Testis (tissue), 3 donors: ENCODE results near the gene ENPP6. TPM values are rescaled to one million over a fixed set of nuclear protein-coding genes. Genes with fewer than 3 reads are reported as not detected.
"Not testable (repeated sequence)": the region's sequence is repeated elsewhere in the genome, so short reads cannot be mapped to it uniquely, and the experiment has no call there.

ENCODE experiments used
- DNase-seq: peaks from one replicate; pipeline ENCODE4 v3.0.0-alpha.2; 2019
- H3K27ac ChIP-seq, 2 donors: fragments of 200-600 bp; sonication (generic); one replicate each; pipeline ENCODE4 v1.5.1; 2019
- H3K27me3 ChIP-seq: fragments of 200-600 bp; sonication (generic); one replicate; pipeline ENCODE4 v1.5.1; 2019
- H3K36me3 ChIP-seq: fragments of 200-600 bp; sonication (generic); one replicate; pipeline ENCODE4 v1.5.1; 2017; ENCODE audit warnings: low read depth; ENCODE audit errors: missing control alignments
- H3K4me1 ChIP-seq: fragments of 200-600 bp; sonication (generic); one replicate; pipeline ENCODE4 v1.5.1; 2019
- H3K4me3 ChIP-seq, 2 donors: fragments of 200-600 bp; sonication (generic); one replicate each; pipeline ENCODE4 v1.5.1; 2017 to 2019
- H3K9me3 ChIP-seq: fragments of 200-600 bp; sonication (generic); one replicate; pipeline ENCODE4 v1.5.1; 2017
- CTCF ChIP-seq, 3 experiments: fragments of 450-650 bp in 2 of 3; fragments of 200-600 bp in 1 of 3; sonication (generic) in 1 of 3; IDR thresholded peaks; one replicate each; pipeline ENCODE4 v1.5.1; 2016 to 2019; ENCODE audit warnings: antibody characterized with exemption in 3 of 3, mild to moderate bottlenecking in 2 of 3, moderate library complexity in 1 of 3
- POLR2A ChIP-seq: fragments of 450-650 bp; IDR thresholded peaks from one replicate; pipeline ENCODE4 v1.6.1; 2017; ENCODE audit warnings: antibody characterized with exemption, mild to moderate bottlenecking, moderate library complexity
- WGBS, 2 donors: methylation state at CpG; one replicate each; pipeline ENCODE4 v1.1.5; 2018; 5-methylcytosine and 5-hydroxymethylcytosine counted together
- intact Hi-C: fragments of 100-400 bp; cut with DNase I; formaldehyde crosslinking; loops from one replicate; pipeline ENCODE4 v1.15.1; 2023; ENCODE audit warnings: low total_unique reads
- polyA plus RNA-seq: library from polyadenylated mRNA; stranded (reverse); fragments of 350-450 nt; fragmentation: Illumina TruSeq; extraction: RNeasy Lipid Tissue Mini Kit (QIAGEN cat#74804); gene quantifications from one replicate; pipeline ENCODE4 v1.2.3, GENCODE V29; 2014; ENCODE audit warnings: low read depth, low replicate concordance; ENCODE audit not compliant: insufficient read depth
- total RNA-seq, 2 donors: library from RNA; depleted of rRNA; stranded (reverse); fragments of >200 nt; gene quantifications; one replicate each; pipeline ENCODE4 v1.2.3, GENCODE V29; 2016

The ENPP6 gene
- total and polyA plus RNA-seq, 3 donors from 2014 or later, result 2.0 to 4.9 (median 3.5) TPM

DNA sequence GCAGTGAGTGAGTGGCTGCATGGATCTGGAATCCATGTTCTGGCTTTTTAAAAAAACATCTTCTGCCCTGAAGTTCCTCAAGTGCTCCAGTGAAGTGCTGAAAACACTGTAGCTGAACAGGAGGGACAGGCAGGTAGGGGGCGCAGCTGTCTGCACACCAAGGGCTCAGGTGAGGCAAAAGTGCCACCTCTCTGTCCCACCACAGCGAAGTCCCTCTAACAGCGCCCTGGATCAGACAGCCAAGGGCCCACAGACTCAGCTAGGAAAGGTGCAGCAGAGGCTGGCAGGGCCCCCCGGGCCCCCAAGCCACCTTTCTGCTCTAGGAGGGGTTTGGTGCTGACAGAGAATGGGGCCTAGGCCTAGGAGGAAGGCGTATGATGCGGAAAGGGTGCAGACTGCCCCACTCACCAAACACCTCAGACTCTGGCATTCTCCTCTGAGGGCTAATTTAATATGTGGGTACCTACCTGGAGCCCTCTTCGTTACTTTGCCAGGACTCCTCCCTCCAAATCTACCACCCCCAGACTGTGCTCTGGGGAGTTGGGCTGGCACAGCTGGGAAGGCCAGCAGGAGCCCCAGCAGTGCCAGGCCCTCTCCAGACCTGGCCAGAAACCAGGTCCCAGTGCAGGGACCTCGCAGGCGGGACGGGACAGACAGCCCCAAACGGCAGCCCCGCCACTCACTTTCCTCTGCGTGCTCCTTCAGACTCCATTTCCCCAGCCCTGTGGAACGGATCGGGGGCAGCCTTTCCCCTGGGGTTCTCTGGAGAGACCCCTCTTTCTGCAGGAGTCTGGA lies 73.7 kb downstream of the ENPP6 start:
- no peak for DNase-seq
- H3K36me3 ChIP-seq, result no peaks in the 10 kb centered on the region
- TF ChIP-seq POLR2A (no peak), CTCF (IDR thresholded peaks at IDR 0.05) (no peak)
- intact Hi-C loops, result no loop called here
- WGBS, 2 donors, result 87 to 91% methylated on average over 12 to 15 of the region's 15 CpGs
- H3K4me1 ChIP-seq, result no peaks in the 10 kb centered on the region
- H3K27ac ChIP-seq, result no peak overlapping the region
- H3K9me3 ChIP-seq, result no peaks in the 10 kb centered on the region
- H3K27me3 ChIP-seq, result no peaks in the 10 kb centered on the region
- no peak overlapping the region for H3K4me3 ChIP-seq

DNA sequence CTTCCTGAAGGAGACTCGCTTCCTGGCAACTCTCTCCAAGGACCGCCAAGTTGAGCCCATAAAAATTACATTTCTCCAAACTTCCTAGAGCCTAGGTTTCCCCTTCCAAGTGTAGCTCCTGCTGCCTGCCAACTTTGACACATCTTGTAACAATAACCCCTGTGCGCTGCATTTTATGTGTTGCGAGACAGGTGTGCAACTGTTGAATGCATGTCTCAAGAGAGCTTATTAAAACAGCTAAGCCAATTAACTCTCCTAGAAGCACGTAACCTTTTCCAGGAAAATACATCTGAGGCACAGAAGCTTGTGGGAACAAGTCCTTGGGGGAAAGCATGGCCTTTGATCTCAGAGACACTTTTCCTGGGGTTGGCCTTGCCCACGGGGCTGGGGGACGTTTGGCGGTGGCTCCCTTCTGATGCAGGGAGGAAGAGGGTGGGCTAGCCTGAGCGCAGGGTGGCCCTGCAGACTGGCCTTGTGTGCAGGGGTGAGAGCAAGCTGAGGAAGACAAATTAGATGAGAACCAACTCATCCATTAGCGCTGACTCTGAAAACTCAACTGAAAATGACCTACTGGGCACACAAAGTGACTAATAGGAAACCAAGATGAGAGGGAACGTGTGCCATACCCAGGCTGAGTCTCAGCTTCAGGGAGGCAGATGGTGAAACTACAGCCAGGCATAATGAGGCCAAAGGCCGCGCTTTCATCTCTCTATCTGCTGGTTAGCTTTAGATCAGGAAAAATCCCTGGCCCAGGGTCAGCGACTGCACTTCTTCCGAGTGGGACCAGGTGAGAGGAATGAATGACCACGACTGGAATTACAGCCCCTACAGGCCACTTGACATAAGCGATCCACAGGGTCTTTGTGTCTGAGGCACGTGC lies 75.3 kb downstream of the ENPP6 start:
- 82 to 88% methylated on average over 18 of the region's 18 CpGs for WGBS, 2 donors
- Histone ChIP-seq H3K4me1 (no peaks in the 10 kb centered on the region), H3K4me3 (no peak overlapping the region), H3K36me3 (no peaks in the 10 kb centered on the region), H3K9me3 (no peaks in the 10 kb centered on the region), H3K27me3 (no peaks in the 10 kb centered on the region), H3K27ac (no peak overlapping the region)
- DNase-seq, result no peak
- TF ChIP-seq CTCF (IDR thresholded peaks at IDR 0.05), result no peak
- TF ChIP-seq POLR2A, result no peak
- intact Hi-C loops, result no loop called here

GRCh38 chr4:184140901-184141300 lies 76.8 kb downstream of the ENPP6 start:
- WGBS, 2 donors, result 86 to 90% methylated on average over 6 to 8 of the region's 8 CpGs
- DNase-seq, intact Hi-C loops: not testable (repeated sequence)

DNA sequence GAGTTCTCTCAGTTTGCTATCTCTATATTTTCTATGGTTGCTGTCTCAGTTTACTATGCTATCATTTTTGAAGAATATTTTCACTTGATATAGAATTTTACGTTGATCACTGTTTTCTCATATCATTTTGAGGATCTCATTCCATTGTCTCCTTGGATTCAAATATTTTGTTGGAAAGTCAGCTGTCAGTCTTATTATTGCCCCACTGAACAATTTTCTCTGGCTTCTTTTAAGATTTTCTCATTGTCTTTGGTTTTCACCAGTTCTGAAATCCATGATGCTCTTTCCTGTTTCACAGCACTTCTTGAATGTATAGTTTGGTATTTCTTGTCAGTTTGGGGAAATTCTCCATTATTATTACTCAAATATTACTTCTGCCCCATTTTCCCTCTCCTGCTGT lies 81.1 kb downstream of the ENPP6 start:
- Histone ChIP-seq H3K4me3 (no peak overlapping the region), H3K27ac (no peak overlapping the region), H3K9me3 (no peaks in the 10 kb centered on the region), H3K4me1 (no peaks in the 10 kb centered on the region), H3K36me3 (no peaks in the 10 kb centered on the region), H3K27me3 (no peaks in the 10 kb centered on the region)
- no peak for DNase-seq
- intact Hi-C loops, result no loop called here
- no peak for TF ChIP-seq POLR2A
- TF ChIP-seq CTCF (IDR thresholded peaks at IDR 0.05), result no peak
- WGBS, 2 donors, result 79 to 88% methylated on average over 1 of the region's 1 CpG

More at GRCh38 chr4:184140901-184141300, 76.8 kb downstream of the ENPP6 start:
- H3K36me3 ChIP-seq, H3K4me3 ChIP-seq, H3K9me3 ChIP-seq, H3K4me1 ChIP-seq, H3K27ac ChIP-seq, H3K27me3 ChIP-seq: not testable (repeated sequence)

DNA sequence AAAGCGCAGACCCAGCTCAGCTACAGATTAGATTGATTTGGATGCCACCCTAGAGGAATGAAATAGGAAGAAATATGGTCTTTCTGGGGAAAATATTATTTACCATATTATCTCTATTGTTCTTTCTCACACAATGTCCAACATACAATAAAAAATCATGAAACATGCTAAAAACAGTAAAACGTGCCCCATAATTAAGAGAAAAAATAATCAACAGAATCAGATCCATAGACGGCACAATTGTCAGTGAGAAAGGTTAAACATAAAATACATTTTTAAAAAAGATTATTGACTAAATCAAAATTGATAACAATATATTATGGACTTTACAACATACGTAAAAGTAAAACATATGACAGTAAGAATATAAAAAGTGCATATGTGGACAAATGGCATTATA lies 90.9 kb downstream of the ENPP6 start:
- WGBS, 2 donors, result 84 to 89% methylated on average over 4 of the region's 4 CpGs
- H3K27me3 ChIP-seq, result no peaks in the 10 kb centered on the region
- DNase-seq, result no peak
- H3K4me1 ChIP-seq, result no peaks in the 10 kb centered on the region
- H3K36me3 ChIP-seq, result no peaks in the 10 kb centered on the region
- no peak overlapping the region for H3K4me3 ChIP-seq
- no peaks in the 10 kb centered on the region for H3K9me3 ChIP-seq
- intact Hi-C loops, result no loop called here
- no peak overlapping the region for H3K27ac ChIP-seq
- TF ChIP-seq CTCF (IDR thresholded peaks at IDR 0.05) (no peak), POLR2A (no peak)
